ENCODE data around the gene LAIR2.

- TF ChIP-seq CTCF (IDR thresholded peaks at IDR 0.05): peak; percentile 77
- TF ChIP-seq TP53 (CRISPR knock-in tag; IDR thresholded peaks at IDR 0.05): no peak
- no peak for TF ChIP-seq BCL3 (IDR thresholded peaks at IDR 0.05)
- TF ChIP-seq EP300 (IDR thresholded peaks at IDR 0.05): no peak
- no peak for TF ChIP-seq USF2 (IDR thresholded peaks at IDR 0.05)
- TF ChIP-seq MAX (IDR thresholded peaks at IDR 0.05): no peak
- no peak for TF ChIP-seq MAFK (IDR thresholded peaks at IDR 0.05; ENCODE audit: partially characterized antibody)
- no peak for TF ChIP-seq BHLHE40 (IDR thresholded peaks at IDR 0.05; ENCODE audit: low read depth, low read length)
- TF ChIP-seq JUN (IDR thresholded peaks at IDR 0.05): no peak
- no peak for TF ChIP-seq HMGXB4 (CRISPR knock-in tag; IDR thresholded peaks at IDR 0.05; ENCODE audit: borderline replicate concordance)
- no peak for TF ChIP-seq CHD2 (IDR thresholded peaks at IDR 0.05; ENCODE audit: low read length, partially characterized antibody)
Measured at GRCh38 chr19:54478677-54479266, 23.9 kb upstream of the LAIR2 start.
